Activated CD4-positive, alpha-beta T cell treated with anti-CD3 and anti-CD28 coated beads, Interleukin-2, amount 50 U/mL, for 1 hour (primary cell): ENCODE measurements around the gene PRR19.

Experiments used
- DNase-seq: peaks from one replicate; pipeline ENCODE4 v3.0.0-alpha.2; 2020

The PRR19 gene

DNA sequence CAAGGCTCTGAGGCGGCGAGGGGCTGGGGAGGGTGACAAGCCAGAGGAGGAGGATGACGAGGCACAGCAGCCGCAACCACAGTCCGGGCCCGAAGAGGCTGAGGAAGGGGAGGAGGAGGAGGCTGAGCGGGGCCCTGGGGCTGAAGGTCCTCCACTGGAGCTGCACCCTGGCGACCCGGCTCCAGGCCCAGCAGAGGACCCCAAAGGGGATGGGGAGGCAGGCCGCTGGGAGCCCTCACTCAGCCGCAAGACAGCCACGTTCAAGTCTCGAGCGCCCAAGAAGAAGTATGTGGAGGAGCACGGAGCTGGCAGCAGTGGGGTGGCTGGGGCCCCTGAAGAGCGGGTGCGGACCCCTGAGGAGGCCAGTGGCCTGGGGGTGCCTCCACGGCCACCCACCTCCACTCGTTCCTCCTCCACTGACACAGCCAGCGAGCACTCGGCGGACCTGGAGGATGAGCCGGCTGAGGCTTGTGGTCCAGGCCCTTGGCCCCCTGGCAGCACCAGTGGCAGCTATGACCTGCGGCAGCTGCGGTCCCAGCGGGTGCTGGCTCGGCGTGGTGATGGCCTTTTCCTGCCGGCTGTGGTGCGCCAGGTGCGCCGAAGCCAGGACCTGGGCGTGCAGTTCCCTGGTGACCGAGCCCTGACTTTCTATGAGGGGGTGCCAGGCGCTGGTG lies 29.9 kb upstream of the PRR19 start:
- DNase-seq: no peak

DNA sequence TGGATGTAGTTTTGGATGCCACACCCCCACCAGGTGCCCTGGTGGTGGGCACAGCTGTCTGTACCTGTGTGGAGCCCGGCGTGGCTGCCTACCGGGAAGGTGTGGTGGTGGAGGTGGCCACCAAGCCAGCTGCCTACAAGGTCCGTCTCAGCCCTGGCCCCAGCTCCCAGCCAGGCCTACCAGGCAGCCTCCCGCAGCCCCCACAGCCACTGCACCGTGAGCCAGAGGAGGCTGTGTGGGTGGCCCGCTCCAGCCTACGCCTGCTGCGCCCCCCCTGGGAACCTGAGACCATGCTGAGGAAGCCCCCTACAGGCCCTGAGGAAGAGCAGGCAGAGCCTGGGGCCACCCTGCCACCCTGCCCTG lies 29.4 kb upstream of the PRR19 start:
- DNase-seq: no peak

GRCh38 chr19:42272989-42273406 lies 28.9 kb upstream of the PRR19 start:
- DNase-seq: no peak

GRCh38 chr19:42273407-42274064 lies 28.4 kb upstream of the PRR19 start:
- DNase-seq: no peak

DNA sequence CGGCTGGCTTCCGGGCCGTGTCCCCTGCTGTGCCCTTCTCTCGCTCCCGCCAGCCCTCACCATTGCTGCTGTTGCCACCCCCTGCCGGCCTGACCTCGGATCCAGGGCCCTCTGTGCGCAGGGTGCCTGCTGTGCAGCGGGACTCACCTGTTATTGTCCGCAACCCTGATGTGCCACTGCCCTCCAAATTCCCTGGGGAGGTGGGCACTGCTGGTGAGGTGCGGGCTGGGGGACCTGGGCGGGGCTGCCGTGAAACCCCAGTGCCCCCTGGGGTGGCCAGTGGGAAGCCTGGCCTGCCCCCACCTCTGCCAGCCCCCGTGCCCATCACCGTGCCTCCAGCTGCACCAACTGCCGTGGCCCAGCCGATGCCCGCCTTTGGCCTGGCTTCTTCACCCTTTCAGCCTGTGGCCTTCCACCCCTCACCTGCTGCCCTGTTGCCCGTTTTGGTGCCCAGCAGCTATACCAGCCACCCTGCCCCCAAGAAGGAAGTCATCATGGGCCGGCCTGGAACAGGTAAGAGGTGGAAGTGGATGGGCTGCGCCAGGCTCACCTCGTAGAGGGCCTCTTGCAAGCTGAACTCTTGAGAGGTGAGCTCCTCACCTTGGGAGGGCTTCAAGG lies 27.8 kb upstream of the PRR19 start:
- no peak for DNase-seq

DNA sequence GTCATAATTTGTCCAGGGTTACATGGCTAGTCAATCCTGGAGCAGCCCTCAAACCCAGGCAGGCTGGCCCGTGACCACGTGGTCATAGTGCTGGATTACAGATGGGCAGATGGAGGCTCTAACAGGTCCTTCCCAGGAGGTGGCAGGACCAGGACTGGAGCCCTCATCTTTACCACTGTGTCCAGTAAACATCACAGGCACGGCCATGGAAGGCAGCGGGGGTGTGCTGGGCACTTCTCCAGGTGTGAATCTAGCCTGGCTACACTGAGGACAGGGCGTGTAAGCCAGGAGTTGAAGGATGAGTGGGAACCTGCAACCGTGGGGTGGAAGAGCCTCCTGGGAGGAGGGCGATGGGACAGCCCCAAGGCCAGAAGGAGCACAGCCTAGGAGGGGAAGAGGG lies 26.8 kb upstream of the PRR19 start:
- no peak for DNase-seq

DNA sequence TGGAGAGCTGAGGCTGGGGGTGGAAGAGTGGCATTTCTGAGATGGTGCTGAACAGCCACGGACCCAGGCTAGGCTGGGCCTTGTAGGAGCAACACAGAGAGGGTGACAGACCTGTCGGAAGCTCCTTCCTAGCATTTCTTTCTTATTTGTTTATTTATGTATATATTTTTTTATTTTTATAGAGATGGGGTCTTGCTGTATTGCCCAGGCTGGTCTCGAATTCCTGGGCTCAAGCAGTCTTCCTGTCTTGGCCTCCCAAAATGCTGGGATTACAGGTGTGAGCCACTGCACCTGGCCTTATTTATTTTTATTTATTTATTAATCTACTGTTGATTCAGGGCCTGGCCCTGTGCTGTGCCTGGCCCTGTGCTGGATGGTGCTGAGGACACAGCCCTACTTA lies 26.4 kb upstream of the PRR19 start:
- DNase-seq: no peak

- no peak for DNase-seq
Measured at GRCh38 chr19:42276284-42276683, 25.6 kb upstream of the PRR19 start.

- no peak for DNase-seq
Measured at GRCh38 chr19:42276821-42277220, 25.1 kb upstream of the PRR19 start.

DNA sequence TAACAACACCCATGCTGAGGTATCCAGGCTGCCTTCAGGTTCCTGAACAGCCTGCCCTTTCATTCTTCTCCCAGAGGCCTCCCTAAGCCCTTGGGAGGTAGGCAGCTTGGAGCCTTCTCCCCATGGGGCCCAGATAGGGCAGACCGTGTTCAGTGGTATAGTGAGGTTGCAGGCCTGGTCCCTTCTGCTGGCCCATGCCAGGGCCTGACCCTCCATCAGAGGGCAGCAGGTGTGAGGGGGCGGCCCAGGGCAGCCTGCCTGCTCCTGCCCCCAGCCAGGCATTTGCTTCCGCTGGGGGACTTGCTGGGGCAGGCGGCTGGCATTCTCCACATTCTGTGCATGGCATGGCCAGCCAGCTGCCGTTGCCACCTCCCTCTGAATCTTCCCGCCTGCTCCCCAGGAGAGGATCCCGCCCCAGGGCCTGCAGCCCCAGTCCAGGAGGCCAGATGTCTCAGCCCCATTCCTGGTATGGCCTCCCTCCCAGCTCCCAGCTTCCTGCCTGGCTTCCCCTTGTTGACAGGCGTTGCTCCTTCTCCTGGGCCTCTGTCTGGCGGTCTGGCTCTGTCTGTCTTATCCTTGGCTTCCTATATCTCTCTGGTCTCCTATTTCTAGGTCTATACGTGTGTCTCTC lies 24.0 kb upstream of the PRR19 start:
- DNase-seq: no peak

- DNase-seq: no peak
Measured at GRCh38 chr19:42278452-42279154, 23.3 kb upstream of the PRR19 start.

DNA sequence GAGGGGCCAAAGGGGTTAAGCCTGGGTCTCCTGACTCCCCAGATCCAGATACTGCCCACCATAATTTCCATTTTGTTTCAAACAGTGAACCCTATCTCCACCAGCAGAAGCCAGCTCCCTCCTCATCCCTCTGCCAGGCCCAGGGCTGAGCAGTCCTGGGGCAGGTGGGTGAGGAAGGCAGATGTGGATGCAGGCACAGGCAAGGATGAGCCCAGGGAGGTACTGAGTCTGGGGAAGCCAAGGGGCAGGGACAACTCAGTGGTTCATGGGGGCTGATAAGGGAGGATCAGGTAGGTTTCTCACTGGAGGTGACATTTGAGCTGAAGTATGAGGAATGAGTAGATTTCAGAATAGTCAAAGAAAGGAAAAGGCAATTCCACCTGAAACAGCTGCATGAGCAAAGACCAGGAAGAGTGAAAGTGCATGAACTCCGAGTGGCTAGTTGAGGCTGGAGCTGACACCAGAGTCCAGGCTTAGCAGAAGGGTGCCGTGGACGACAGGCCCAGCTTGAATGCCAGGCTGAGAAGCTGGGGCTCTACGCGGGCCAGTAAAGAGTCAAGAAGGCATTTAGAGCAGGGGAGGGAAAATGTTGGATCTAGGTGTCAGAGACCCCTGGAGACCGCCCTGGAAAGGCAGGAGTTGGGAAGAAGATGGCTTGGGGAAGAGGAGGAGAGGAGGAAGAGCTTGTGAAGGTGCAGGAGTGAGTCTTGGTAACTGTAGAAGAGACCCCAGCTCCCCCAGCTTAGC lies 22.6 kb upstream of the PRR19 start:
- no peak for DNase-seq

DNA sequence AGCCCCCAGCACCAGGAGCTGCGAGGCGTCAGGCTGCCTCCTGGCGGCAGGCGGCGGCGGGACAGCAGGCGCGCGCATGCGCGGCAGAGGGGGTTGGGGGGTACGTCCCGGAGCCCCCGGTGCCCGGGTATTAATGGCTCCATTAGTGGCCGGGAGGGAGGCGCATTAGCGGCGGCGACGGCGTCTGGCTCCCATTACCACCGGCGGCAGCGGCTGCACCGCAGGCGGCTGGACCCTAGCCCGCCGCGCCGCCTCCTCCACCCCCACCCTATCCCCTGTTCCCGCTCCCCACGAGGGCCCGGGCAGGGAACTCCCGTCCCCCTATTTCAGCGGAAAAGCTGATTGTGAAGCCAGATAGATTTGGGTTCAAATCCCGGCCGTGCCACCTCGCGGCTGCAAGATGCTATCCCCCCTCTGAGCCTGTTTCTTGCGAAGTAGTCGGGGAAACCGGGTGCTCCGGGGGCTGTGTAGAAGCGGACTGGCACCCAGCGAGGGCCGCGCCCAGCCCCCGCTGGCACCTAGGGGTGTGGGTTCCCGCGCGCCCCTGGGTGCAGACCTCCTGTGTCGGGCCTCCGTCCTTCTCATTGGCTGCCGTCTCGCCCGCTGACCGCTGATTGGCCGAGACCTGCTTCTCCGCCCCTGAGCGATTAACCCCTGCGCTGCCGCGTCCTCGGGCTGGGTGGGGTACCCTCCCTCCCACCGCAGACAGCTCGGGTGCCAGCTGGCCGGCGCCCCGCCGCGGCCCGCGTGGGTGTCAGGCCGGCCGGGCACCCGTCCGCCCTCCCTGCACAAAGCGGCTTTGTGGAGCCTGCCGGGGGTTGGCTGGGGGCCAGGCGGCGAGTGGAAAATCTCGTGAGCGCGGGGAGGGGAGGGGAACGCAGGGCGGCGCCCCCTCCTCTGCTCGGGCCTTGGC lies 21.8 kb upstream of the PRR19 start:
- peak; percentile 83 for DNase-seq

- no peak for DNase-seq
Measured at GRCh38 chr19:42280815-42281145, 21.2 kb upstream of the PRR19 start.

GRCh38 chr19:42281146-42281826 lies 20.6 kb upstream of the PRR19 start:
- no peak for DNase-seq

- no peak for DNase-seq
Measured at GRCh38 chr19:42281827-42282762, 19.8 kb upstream of the PRR19 start.

DNA sequence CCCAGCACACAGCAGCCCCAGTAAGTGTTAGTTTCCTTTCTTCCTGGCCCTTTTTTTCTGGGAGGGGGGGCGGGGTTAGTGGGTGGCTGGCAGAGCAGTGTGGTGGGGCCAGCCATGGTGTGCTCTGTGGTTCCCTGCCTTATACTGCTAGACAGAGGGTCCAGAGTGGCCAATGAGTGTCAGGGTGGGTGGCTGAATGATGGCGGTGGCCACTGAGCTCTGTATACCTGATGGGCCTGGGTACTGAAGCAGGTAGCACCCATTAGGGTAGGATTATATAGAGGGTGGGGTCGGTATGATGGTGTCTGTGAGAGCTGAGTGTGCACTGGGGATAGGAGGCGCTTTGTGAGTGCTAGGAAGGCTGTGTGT lies 19.1 kb upstream of the PRR19 start:
- no peak for DNase-seq

GRCh38 chr19:42283188-42284065 lies 18.5 kb upstream of the PRR19 start:
- peak; percentile 95 for DNase-seq

GRCh38 chr19:42284066-42284501 lies 17.8 kb upstream of the PRR19 start:
- peak; percentile 76 for DNase-seq
